Measurements from ENCODE around the gene CTBP2. TPM values are rescaled to one million over a fixed set of nuclear protein-coding genes. Genes with fewer than 3 reads are reported as not detected.
"Not testable (repeated sequence)": the region's sequence is repeated elsewhere in the genome, so short reads cannot be mapped to it uniquely, and the experiment has no call there.

CTBP2 gene
- total RNA-seq, 4 donors from 2014 or later: 74.8 to 103 (median 79.2) TPM

GRCh38 chr10:125165584-125166573 is 5.5 kb upstream of the CTBP2 start:
- no peaks in the 10 kb centered on the region for H3K9me3 ChIP-seq
- H3K4me1 ChIP-seq: peaks cover 0 to 11% (median 5%) of the 10 kb centered on the region in 3 donors
- no peak for ATAC-seq
- H3K27ac ChIP-seq: no peak overlapping the region
- TF ChIP-seq CTCF (IDR thresholded peaks at IDR 0.05): no peak
- TF ChIP-seq POLR2A (IDR thresholded peaks at IDR 0.05): no peak
- no peak for TF ChIP-seq EP300 (IDR thresholded peaks at IDR 0.05)
- no peak for TF ChIP-seq POLR2AphosphoS5 (IDR thresholded peaks at IDR 0.05)
- H3K4me3 ChIP-seq: no peak overlapping the region
- H3K27me3 ChIP-seq: no peaks in the 10 kb centered on the region
- no peaks in the 10 kb centered on the region for H3K36me3 ChIP-seq
- 90 to 93% methylated on average over 8 to 15 of the region's 16 CpGs for WGBS, 2 donors (ENCODE audit: low coverage in 1 of 2)

GRCh38 chr10:125164421-125164820 is 4.1 kb upstream of the CTBP2 start:
- ATAC-seq: no peak
- 87 to 91% methylated on average over 9 to 10 of the region's 10 CpGs for WGBS, 2 donors (ENCODE audit: low coverage in 1 of 2)
- no peaks in the 10 kb centered on the region for H3K36me3 ChIP-seq

GRCh38 chr10:125163803-125164202 is 3.4 kb upstream of the CTBP2 start:
- WGBS, 2 donors (ENCODE audit: low coverage in 1 of 2): 57 to 66% methylated on average over 5 of the region's 5 CpGs
- Histone ChIP-seq H3K4me1 (peaks cover 0 to 11% (median 5%) of the 10 kb centered on the region in 3 donors), H3K9me3 (no peaks in the 10 kb centered on the region), H3K4me3 (no peak overlapping the region), H3K36me3 (no peaks in the 10 kb centered on the region), H3K27ac (no peak overlapping the region), H3K27me3 (no peaks in the 10 kb centered on the region)
- no peak for ATAC-seq
- TF ChIP-seq EP300 (IDR thresholded peaks at IDR 0.05): no peak
- TF ChIP-seq POLR2AphosphoS5 (IDR thresholded peaks at IDR 0.05): no peak
- no peak for TF ChIP-seq CTCF (IDR thresholded peaks at IDR 0.05)
- no peak for TF ChIP-seq POLR2A (IDR thresholded peaks at IDR 0.05)

More at GRCh38 chr10:125164421-125164820, 4.1 kb upstream of the CTBP2 start:
- no peak overlapping the region for H3K27ac ChIP-seq
- no peak overlapping the region for H3K4me3 ChIP-seq
- TF ChIP-seq EP300 (IDR thresholded peaks at IDR 0.05) (no peak), CTCF (IDR thresholded peaks at IDR 0.05) (no peak), POLR2A (IDR thresholded peaks at IDR 0.05) (no peak), POLR2AphosphoS5 (IDR thresholded peaks at IDR 0.05) (no peak)
- peaks cover 0 to 11% (median 5%) of the 10 kb centered on the region in 3 donors for H3K4me1 ChIP-seq
- H3K9me3 ChIP-seq: no peaks in the 10 kb centered on the region
- no peaks in the 10 kb centered on the region for H3K27me3 ChIP-seq

- H3K27ac ChIP-seq, H3K4me3 ChIP-seq, ATAC-seq, H3K9me3 ChIP-seq, H3K36me3 ChIP-seq, H3K27me3 ChIP-seq: not testable (repeated sequence)
- H3K4me1 ChIP-seq: peaks cover 0 to 11% (median 5%) of the 10 kb centered on the region in 3 donors
- 94 to 97% methylated on average over 5 to 18 of the region's 19 CpGs for WGBS, 2 donors (ENCODE audit: low coverage in 1 of 2)
Measured at GRCh38 chr10:125163312-125163711, 2.9 kb upstream of the CTBP2 start.

GRCh38 chr10:125162120-125162931 is 2.0 kb upstream of the CTBP2 start:
- no peak for ATAC-seq

More at GRCh38 chr10:125162120-125162931, 2.0 kb upstream of the CTBP2 start:
- TF ChIP-seq POLR2AphosphoS5 (IDR thresholded peaks at IDR 0.05) (no peak), EP300 (IDR thresholded peaks at IDR 0.05) (no peak), POLR2A (IDR thresholded peaks at IDR 0.05) (no peak), CTCF (IDR thresholded peaks at IDR 0.05) (no peak)
- Histone ChIP-seq H3K4me3 (peak overlapping the region in 1 of 2 donors; percentile 97), H3K27me3 (no peaks in the 10 kb centered on the region), H3K9me3 (no peaks in the 10 kb centered on the region), H3K36me3 (no peaks in the 10 kb centered on the region), H3K27ac (peak overlapping the region in 3 of 4 donors; percentile 92 to 99 (median 99)), H3K4me1 (peaks cover 0 to 21% (median 12%) of the 10 kb centered on the region in 3 donors)
- WGBS, 2 donors (ENCODE audit: low coverage in 1 of 2): 80 to 91% methylated on average over 17 to 19 of the region's 51 CpGs

Measured in gastroesophageal sphincter (tissue), 4 donors.